Cerebellar cortex (tissue), 1 donor: ENCODE results near the gene DGKD.

Experiments
- DNase-seq: peaks from one replicate; pipeline ENCODE4 v3.0.0-alpha.2; 2015; ENCODE audit warnings: low spot score

DGKD gene

GRCh38 chr2:233336541-233336940, 17.8 kb upstream of the DGKD start:
- no peak for DNase-seq

- no peak for DNase-seq
Measured at GRCh38 chr2:233338046-233338445, 16.2 kb upstream of the DGKD start.

GRCh38 chr2:233338812-233339368, 15.4 kb upstream of the DGKD start:
- DNase-seq: no peak

- no peak for DNase-seq
Measured at GRCh38 chr2:233339427-233339826, 14.9 kb upstream of the DGKD start.

- DNase-seq: no peak
Measured at GRCh38 chr2:233341296-233341695, 13.0 kb upstream of the DGKD start.

GRCh38 chr2:233342301-233342700, 12.0 kb upstream of the DGKD start:
- no peak for DNase-seq

- DNase-seq: no peak
Measured at GRCh38 chr2:233343171-233343705, 11.1 kb upstream of the DGKD start.

- DNase-seq: no peak
Measured at GRCh38 chr2:233346376-233346775, 7.9 kb upstream of the DGKD start.

- no peak for DNase-seq
Measured at GRCh38 chr2:233346930-233347329, 7.4 kb upstream of the DGKD start.

GRCh38 chr2:233349005-233349998, 5.0 kb upstream of the DGKD start:
- DNase-seq: peak; percentile 57

GRCh38 chr2:233350708-233351107, 3.6 kb upstream of the DGKD start:
- no peak for DNase-seq

- DNase-seq: no peak
Measured at GRCh38 chr2:233351423-233351822, 2.9 kb upstream of the DGKD start.

- peak; percentile 50 for DNase-seq
Measured at GRCh38 chr2:233352141-233352842, 2.0 kb upstream of the DGKD start.

- no peak for DNase-seq
Measured at GRCh38 chr2:233353101-233353768, 1.1 kb upstream of the DGKD start.

- DNase-seq: no peak
Measured at GRCh38 chr2:233354500-233354924, 218 bp downstream of the DGKD start.

- peak; percentile 83 for DNase-seq
Measured at GRCh38 chr2:233354971-233355574, 779 bp downstream of the DGKD start.

GRCh38 chr2:233355916-233356315, 1.6 kb downstream of the DGKD start:
- DNase-seq: no peak

GRCh38 chr2:233356546-233357308, 2.4 kb downstream of the DGKD start:
- peak; percentile 38 for DNase-seq

- peak; percentile 20 for DNase-seq
Measured at GRCh38 chr2:233358335-233358734, 4.0 kb downstream of the DGKD start.

- peak; percentile 28 for DNase-seq
Measured at GRCh38 chr2:233358947-233359346, 4.7 kb downstream of the DGKD start.

GRCh38 chr2:233359823-233360222, 5.5 kb downstream of the DGKD start:
- peak; percentile 74 for DNase-seq
